HepG2 (cell line): Measurements from ENCODE around the gene UBXN6. TPM values are rescaled to one million over a fixed set of nuclear protein-coding genes. Genes with fewer than 3 reads are reported as not detected.
A peak's percentile ranks its signal among the peaks of the same experiment; 100 is the strongest.

Experiments
- CBX1 ChIP-seq: IDR thresholded peaks from one replicate; pipeline ENCODE4 v1.6.1; 2016; ENCODE audit warnings: antibody characterized with exemption, low read depth
- CHCHD3 ChIP-seq: sonication (generic); formaldehyde crosslinking; IDR thresholded peaks from 2 replicates; pipeline ENCODE4 v1.8.0; 2022; ENCODE audit warnings: mild to moderate bottlenecking, missing genetic modification reagents, moderate library complexity
- FOXC1 ChIP-seq: sonication (generic); formaldehyde crosslinking; IDR thresholded peaks from 2 replicates; pipeline ENCODE4 v1.8.0; 2022; ENCODE audit warnings: mild to moderate bottlenecking, missing genetic modification reagents, borderline replicate concordance
- FOXK2 ChIP-seq: fragments of 450-650 bp; IDR thresholded peaks from 2 replicates; pipeline ENCODE4 v1.6.1; 2016
- HCFC1 ChIP-seq: fragments of 150-350 bp; IDR thresholded peaks from 2 replicates; pipeline ENCODE4 v1.6.1; 2014; ENCODE audit warnings: low read depth, low read length
- HDAC6 ChIP-seq: fragments of 200-600 bp; sonication (generic); IDR thresholded peaks from 2 replicates; pipeline ENCODE4 v1.7.0; 2017; ENCODE audit warnings: mild to moderate bottlenecking, antibody characterized with exemption, low read length, low read depth
- ISL2 ChIP-seq: sonication (generic); formaldehyde crosslinking; IDR thresholded peaks from 2 replicates; pipeline ENCODE4 v1.5.0; 2020; ENCODE audit warnings: missing genetic modification reagents
- KMT2B ChIP-seq: IDR thresholded peaks from 2 replicates; pipeline ENCODE4 v1.6.1; 2016; ENCODE audit warnings: missing genetic modification reagents, missing compliant biosample characterization
- NR2F1 ChIP-seq, 2 experiments: fragments of 450-650 bp in 1 of 2; formaldehyde crosslinking in 1 of 2; IDR thresholded peaks; 2 replicates each; pipeline versions ENCODE4 v1.5.0 to v1.6.1; 2016 to 2020; ENCODE audit warnings: mild to moderate bottlenecking in 1 of 2, missing compliant biosample characterization in 1 of 2, missing genetic modification reagents in 1 of 2, moderate library complexity in 1 of 2
- NR3C1 ChIP-seq: sonication (generic); formaldehyde crosslinking; IDR thresholded peaks from 2 replicates; pipeline ENCODE4 v1.4.0; 2020; ENCODE audit warnings: missing genetic modification reagents
- RBFOX2 ChIP-seq: fragments of 200-400 bp; formaldehyde crosslinking; IDR thresholded peaks from 2 replicates; pipeline ENCODE4 v1.6.1; 2017; ENCODE audit warnings: low read depth, mild to moderate bottlenecking, low read length
- RCOR2 ChIP-seq: IDR thresholded peaks from 2 replicates; pipeline ENCODE4 v1.6.1; 2016; ENCODE audit warnings: missing biosample characterization, missing genetic modification reagents
- TCF7L2 ChIP-seq: IDR thresholded peaks from 2 replicates; pipeline ENCODE4 v1.6.1; 2011; ENCODE audit warnings: mild to moderate bottlenecking, low read depth, low read length, moderate library complexity
- ZNF17 ChIP-seq: sonication (generic); formaldehyde crosslinking; IDR thresholded peaks from 2 replicates; pipeline ENCODE4 v1.5.0; 2020; ENCODE audit warnings: mild to moderate bottlenecking, missing genetic modification reagents
- ZNF20 ChIP-seq: sonication (generic); formaldehyde crosslinking; IDR thresholded peaks from 2 replicates; pipeline ENCODE4 v1.4.0; 2020; ENCODE audit warnings: mild to moderate bottlenecking, moderate library complexity, missing genetic modification reagents
- ZNF496 ChIP-seq: sonication (generic); formaldehyde crosslinking; IDR thresholded peaks from 2 replicates; pipeline ENCODE4 v1.8.1; 2023; ENCODE audit warnings: mild to moderate bottlenecking, moderate library complexity, missing genetic modification reagents; ENCODE audit not compliant: insufficient replicate concordance
- ZNF562 ChIP-seq: sonication (generic); formaldehyde crosslinking; IDR thresholded peaks from 2 replicates; pipeline ENCODE4 v1.8.0; 2022; ENCODE audit warnings: missing genetic modification reagents, borderline replicate concordance
- ZNF775 ChIP-seq: sonication (generic); formaldehyde crosslinking; IDR thresholded peaks from 2 replicates; pipeline ENCODE4 v1.4.0; 2020; ENCODE audit warnings: missing genetic modification reagents, mild to moderate bottlenecking, moderate library complexity, borderline replicate concordance
- ZSCAN29 ChIP-seq: sonication (generic); formaldehyde crosslinking; conservative IDR thresholded peaks from 2 replicates; pipeline ENCODE4 v1.4.0; 2020; ENCODE audit warnings: mild to moderate bottlenecking, missing genetic modification reagents
- polyA plus RNA-seq, 8 experiments: library from polyadenylated mRNA; depleted of rRNA in 3 of 8; stranded (reverse) in 7 of 8; unstranded in 1 of 8; fragments of >200 nt; fragmentation: Illumina TruSeq in 4 of 8; extraction: Trizol in 4 of 8; gene quantifications; 2 replicates each; pipeline versions ENCODE4 v1.2.1 to v1.2.3, GENCODE V29; 2011 to 2016; ENCODE audit warnings: low read depth in 4 of 8, missing spikeins in 1 of 8, mixed read lengths in 1 of 8; ENCODE audit not compliant: insufficient read depth in 1 of 8
- total RNA-seq, 5 experiments: library from RNA; depleted of rRNA; stranded (reverse); fragments of >200 nt; fragmentation: Illumina TruSeq; extraction: Trizol; gene quantifications; 2 replicates each; pipeline ENCODE4 v1.2.3, GENCODE V29; 2016; ENCODE audit warnings: low read depth in 1 of 5
- TF ChIP-seq, protein P1 (sequence below): sonication (generic); formaldehyde crosslinking; IDR thresholded peaks from 2 replicates; pipeline ENCODE4 v1.5.0; 2020; ENCODE audit warnings: missing genetic modification reagents
- TF ChIP-seq, protein P2 (sequence below): sonication (generic); formaldehyde crosslinking; IDR thresholded peaks from 2 replicates; pipeline ENCODE4 v1.8.1; 2023; ENCODE audit warnings: mild to moderate bottlenecking, moderate library complexity, missing genetic modification reagents
- TF ChIP-seq, protein P3 (sequence below): sonication (generic); formaldehyde crosslinking; IDR thresholded peaks from 2 replicates; pipeline ENCODE4 v1.8.0; 2022; ENCODE audit warnings: missing genetic modification reagents, mild to moderate bottlenecking, inconsistent platforms, borderline replicate concordance
- TF ChIP-seq, protein P4 (sequence below): sonication (generic); formaldehyde crosslinking; IDR thresholded peaks from 2 replicates; pipeline ENCODE4 v1.4.0; 2020; ENCODE audit warnings: missing genetic modification reagents, borderline replicate concordance
- TF ChIP-seq, protein P5 (sequence below): sonication (generic); formaldehyde crosslinking; IDR thresholded peaks from 2 replicates; pipeline ENCODE4 v1.5.0; 2020; ENCODE audit warnings: missing genetic modification reagents, mild to moderate bottlenecking, borderline replicate concordance

The UBXN6 gene
- total and polyA plus RNA-seq, 2 of the 13 experiments (the other 11 are each of a cell fraction or from before 2014, with no cell fraction given): 34.9 to 35.5 TPM

DNA sequence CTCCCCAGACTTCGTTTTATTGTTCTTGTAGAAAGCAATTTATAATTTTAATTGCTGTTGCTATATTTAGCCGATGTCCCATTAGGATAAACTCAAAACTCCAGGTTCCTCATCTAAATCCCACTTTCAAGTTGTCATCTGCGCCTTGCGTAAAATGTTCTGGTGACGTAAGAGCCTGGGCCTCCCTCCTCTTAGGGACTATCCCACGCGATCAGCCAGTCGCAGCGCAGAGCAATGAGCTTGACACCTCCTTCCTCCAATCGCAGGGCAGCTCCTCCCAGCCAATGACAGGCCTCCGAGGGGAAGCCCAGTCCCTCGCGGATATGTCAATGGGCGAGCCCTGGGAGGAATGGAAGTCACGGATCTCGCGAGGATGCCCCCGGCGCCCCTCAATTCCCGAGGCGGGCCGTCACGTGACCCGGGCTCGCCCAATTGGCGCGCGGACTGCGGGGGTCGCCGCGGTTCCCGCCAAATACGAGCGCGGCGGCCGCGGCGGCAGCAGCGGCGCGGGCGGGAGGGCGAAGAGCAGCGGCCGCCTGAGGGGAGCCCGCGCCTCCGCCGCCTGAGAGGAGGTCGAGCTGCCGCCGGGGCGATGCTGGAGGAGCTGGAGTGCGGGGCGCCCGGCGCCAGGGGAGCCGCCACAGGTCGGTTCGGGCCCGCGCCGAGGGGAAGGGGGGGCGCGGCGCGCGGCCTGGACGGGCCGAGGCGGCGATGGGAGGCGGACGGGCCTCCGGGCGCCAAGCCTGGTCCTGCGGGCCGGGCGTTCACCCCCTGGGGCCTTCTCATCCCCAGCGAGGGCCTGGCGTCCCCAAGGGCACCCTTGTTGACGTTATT is 55.2 kb downstream of the UBXN6 start, which contains the start of gene CHAF1A (continued):
- TF ChIP-seq, protein P1, sequence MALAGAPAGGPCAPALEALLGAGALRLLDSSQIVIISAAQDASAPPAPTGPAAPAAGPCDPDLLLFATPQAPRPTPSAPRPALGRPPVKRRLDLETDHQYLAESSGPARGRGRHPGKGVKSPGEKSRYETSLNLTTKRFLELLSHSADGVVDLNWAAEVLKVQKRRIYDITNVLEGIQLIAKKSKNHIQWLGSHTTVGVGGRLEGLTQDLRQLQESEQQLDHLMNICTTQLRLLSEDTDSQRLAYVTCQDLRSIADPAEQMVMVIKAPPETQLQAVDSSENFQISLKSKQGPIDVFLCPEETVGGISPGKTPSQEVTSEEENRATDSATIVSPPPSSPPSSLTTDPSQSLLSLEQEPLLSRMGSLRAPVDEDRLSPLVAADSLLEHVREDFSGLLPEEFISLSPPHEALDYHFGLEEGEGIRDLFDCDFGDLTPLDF (CRISPR knock-in tag): peak; percentile 91
- peak; percentile 76 for TF ChIP-seq RBFOX2
- no peak for TF ChIP-seq FOXC1 (CRISPR knock-in tag)
- no peak for TF ChIP-seq ZNF562 (CRISPR knock-in tag)
- no peak for TF ChIP-seq HCFC1
- TF ChIP-seq ZNF496 (CRISPR knock-in tag): no peak
- no peak for TF ChIP-seq ZNF20 (CRISPR knock-in tag)
- TF ChIP-seq, protein P2, sequence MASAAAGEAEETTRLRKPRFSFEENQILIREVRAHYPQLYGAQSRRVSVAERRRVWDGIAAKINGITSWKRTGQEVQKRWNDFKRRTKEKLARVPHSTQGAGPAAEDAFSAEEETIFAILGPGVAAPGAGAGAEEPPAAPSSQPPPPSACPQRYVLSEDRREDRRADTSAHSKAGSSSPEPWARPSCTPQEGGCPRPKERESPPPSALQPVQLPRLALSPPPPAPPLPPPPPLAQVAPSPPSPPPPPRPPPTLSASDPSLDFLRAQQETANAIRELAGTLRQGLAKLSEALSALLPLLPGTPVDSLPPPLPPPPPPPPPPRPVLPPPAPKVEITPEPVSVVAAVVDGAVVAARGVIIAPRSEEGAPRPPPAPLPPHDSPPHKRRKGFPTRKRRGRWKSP (CRISPR knock-in tag): no peak
- TF ChIP-seq CBX1: no peak
- TF ChIP-seq, protein P3, sequence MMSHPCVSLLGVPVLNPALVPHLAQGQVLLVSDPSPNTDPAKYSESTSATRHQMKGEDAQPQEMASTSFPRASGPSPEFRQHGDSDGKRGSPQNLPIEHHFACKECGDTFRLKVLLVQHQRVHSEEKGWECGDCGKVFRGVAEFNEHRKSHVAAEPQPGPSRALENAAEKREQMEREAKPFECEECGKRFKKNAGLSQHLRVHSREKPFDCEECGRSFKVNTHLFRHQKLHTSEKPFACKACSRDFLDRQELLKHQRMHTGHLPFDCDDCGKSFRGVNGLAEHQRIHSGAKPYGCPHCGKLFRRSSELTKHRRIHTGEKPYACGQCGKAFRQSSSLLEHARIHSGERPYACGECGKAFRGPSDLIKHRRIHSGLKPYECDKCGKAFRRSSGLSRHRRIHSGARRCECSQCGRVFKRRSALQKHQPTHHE: no peak
- peak; percentile 87 to 91 for TF ChIP-seq NR2F1 (CRISPR knock-in tag; IDR thresholded peaks at IDR 0.05)
- no peak for TF ChIP-seq ZNF17 (CRISPR knock-in tag)
- no peak for TF ChIP-seq ZNF775 (CRISPR knock-in tag)
- TF ChIP-seq ZSCAN29 (CRISPR knock-in tag): no peak
- TF ChIP-seq ISL2 (CRISPR knock-in tag): no peak
- TF ChIP-seq, protein P4, sequence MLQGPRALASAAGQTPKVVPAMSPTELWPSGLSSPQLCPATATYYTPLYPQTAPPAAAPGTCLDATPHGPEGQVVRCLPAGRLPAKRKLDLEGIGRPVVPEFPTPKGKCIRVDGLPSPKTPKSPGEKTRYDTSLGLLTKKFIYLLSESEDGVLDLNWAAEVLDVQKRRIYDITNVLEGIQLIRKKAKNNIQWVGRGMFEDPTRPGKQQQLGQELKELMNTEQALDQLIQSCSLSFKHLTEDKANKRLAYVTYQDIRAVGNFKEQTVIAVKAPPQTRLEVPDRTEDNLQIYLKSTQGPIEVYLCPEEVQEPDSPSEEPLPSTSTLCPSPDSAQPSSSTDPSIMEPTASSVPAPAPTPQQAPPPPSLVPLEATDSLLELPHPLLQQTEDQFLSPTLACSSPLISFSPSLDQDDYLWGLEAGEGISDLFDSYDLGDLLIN (CRISPR knock-in tag): no peak
- TF ChIP-seq, protein P5, sequence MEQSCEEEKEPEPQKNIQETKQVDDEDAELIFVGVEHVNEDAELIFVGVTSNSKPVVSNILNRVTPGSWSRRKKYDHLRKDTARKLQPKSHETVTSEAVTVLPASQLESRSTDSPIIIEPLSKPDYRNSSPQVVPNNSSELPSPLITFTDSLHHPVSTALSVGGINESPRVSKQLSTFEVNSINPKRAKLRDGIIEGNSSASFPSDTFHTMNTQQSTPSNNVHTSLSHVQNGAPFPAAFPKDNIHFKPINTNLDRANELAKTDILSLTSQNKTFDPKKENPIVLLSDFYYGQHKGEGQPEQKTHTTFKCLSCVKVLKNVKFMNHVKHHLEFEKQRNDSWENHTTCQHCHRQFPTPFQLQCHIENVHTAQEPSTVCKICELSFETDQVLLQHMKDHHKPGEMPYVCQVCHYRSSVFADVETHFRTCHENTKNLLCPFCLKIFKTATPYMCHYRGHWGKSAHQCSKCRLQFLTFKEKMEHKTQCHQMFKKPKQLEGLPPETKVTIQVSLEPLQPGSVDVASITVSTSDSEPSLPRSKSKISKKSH (CRISPR knock-in tag): no peak
- TF ChIP-seq CHCHD3 (CRISPR knock-in tag): 0 out of 2 replicates have a peak, but pooled peaks have one; percentile 30
- TF ChIP-seq FOXK2: peak; percentile 18; the same call in 1 of the 2 replicates
- TF ChIP-seq KMT2B: peak; percentile 75; the same call in 1 of the 2 replicates
- no peak for TF ChIP-seq RCOR2 (CRISPR knock-in tag)
- TF ChIP-seq TCF7L2: no peak
- TF ChIP-seq HDAC6: no peak
- TF ChIP-seq NR3C1: no peak
